Cardiac muscle cell (in vitro differentiated cells and primary cell): ENCODE results near the gene EXPH5. TPM values are rescaled to one million over a fixed set of nuclear protein-coding genes. Genes with fewer than 3 reads are reported as not detected.

ENCODE experiments used
- DNase-seq, 2 donors: peaks; one replicate each; pipeline versions ENCODE4 v3.0.0 to v3.0.0-alpha.2; 2010 to 2017; ENCODE audit warnings: low read depth in 1 of 2, low spot score in 1 of 2
- H3K27ac ChIP-seq: fragments of 200-600 bp; sonication (generic); 2 replicates; pipeline ENCODE4 v1.5.1; 2016
- H3K27me3 ChIP-seq: fragments of 200-600 bp; sonication (generic); 2 replicates; pipeline ENCODE4 v1.6.0; 2016; ENCODE audit warnings: control low read depth
- H3K36me3 ChIP-seq: fragments of 200-600 bp; sonication (generic); 2 replicates; pipeline ENCODE4 v1.5.1; 2016; ENCODE audit warnings: control low read depth
- H3K4me1 ChIP-seq: fragments of 200-600 bp; sonication (generic); 2 replicates; pipeline ENCODE4 v1.8.1; 2017; ENCODE audit warnings: low read depth, mild to moderate bottlenecking, mixed run types
- H3K4me3 ChIP-seq: fragments of 200-600 bp; sonication (generic); 2 replicates; pipeline ENCODE4 v1.5.1; 2016; ENCODE audit warnings: mild to moderate bottlenecking
- H3K9me3 ChIP-seq: fragments of 200-600 bp; sonication (generic); 2 replicates; pipeline ENCODE4 v1.5.1; 2017; ENCODE audit warnings: low read depth, mild to moderate bottlenecking, control low read depth
- CTCF ChIP-seq: IDR thresholded peaks from 2 replicates; pipeline ENCODE4 v1.5.1; 2012; ENCODE audit warnings: low read depth, mild to moderate bottlenecking, low read length
- polyA plus RNA-seq: library from polyadenylated mRNA; unstranded; fragments of >200 nt; fragmentation: Nextera tagmentation; extraction: Ambion mirVana; gene quantifications from 2 replicates; pipeline ENCODE4 v1.2.1, GENCODE V29; 2016
- total RNA-seq: library from RNA; depleted of rRNA; stranded (reverse); fragments of >200 nt; gene quantifications from 2 replicates; pipeline ENCODE4 v1.2.3, GENCODE V29; 2016

EXPH5 gene
- total and polyA plus RNA-seq, 2 experiments from 2014 or later = 2.6 to 7.7 TPM

- H3K36me3 ChIP-seq = no peaks in the 10 kb centered on the region
- no peak for TF ChIP-seq CTCF
These were observed 35.7 kb upstream of the EXPH5 start for GRCh38 chr11:108629274-108629673.

GRCh38 chr11:108628812-108629211, 35.2 kb upstream of the EXPH5 start:
- DNase-seq = no peak
- Histone ChIP-seq H3K9me3 (no peaks in the 10 kb centered on the region), H3K27me3 (no peaks in the 10 kb centered on the region), H3K27ac (no peak overlapping the region), H3K4me3 (no peak overlapping the region), H3K4me1 (no peaks in the 10 kb centered on the region), H3K36me3 (no peaks in the 10 kb centered on the region)
- TF ChIP-seq CTCF = no peak

More at GRCh38 chr11:108629274-108629673, 35.7 kb upstream of the EXPH5 start:
- H3K9me3 ChIP-seq = no peaks in the 10 kb centered on the region
- H3K27ac ChIP-seq = no peak overlapping the region
- no peaks in the 10 kb centered on the region for H3K27me3 ChIP-seq
- no peaks in the 10 kb centered on the region for H3K4me1 ChIP-seq
- DNase-seq = no peak
- H3K4me3 ChIP-seq = no peak overlapping the region

GRCh38 chr11:108628326-108628725, 34.8 kb upstream of the EXPH5 start:
- no peaks in the 10 kb centered on the region for H3K9me3 ChIP-seq
- DNase-seq = no peak
- no peaks in the 10 kb centered on the region for H3K36me3 ChIP-seq
- H3K27me3 ChIP-seq = no peaks in the 10 kb centered on the region
- TF ChIP-seq CTCF = no peak
- no peaks in the 10 kb centered on the region for H3K4me1 ChIP-seq
- no peak overlapping the region for H3K27ac ChIP-seq
- no peak overlapping the region for H3K4me3 ChIP-seq

GRCh38 chr11:108624196-108624925, 30.8 kb upstream of the EXPH5 start:
- no peak for TF ChIP-seq CTCF
- no peak for DNase-seq
- peaks cover 12% of the 10 kb centered on the region for H3K4me1 ChIP-seq
- H3K36me3 ChIP-seq = no peaks in the 10 kb centered on the region
- no peaks in the 10 kb centered on the region for H3K9me3 ChIP-seq
- H3K4me3 ChIP-seq = no peak overlapping the region
- no peaks in the 10 kb centered on the region for H3K27me3 ChIP-seq
- H3K27ac ChIP-seq = no peak overlapping the region

GRCh38 chr11:108622341-108622740, 28.8 kb upstream of the EXPH5 start:
- Histone ChIP-seq H3K9me3 (no peaks in the 10 kb centered on the region), H3K27me3 (no peaks in the 10 kb centered on the region), H3K4me1 (peaks cover 13% of the 10 kb centered on the region), H3K36me3 (no peaks in the 10 kb centered on the region), H3K27ac (no peak overlapping the region), H3K4me3 (no peak overlapping the region)
- no peak for DNase-seq
- TF ChIP-seq CTCF = no peak
